Measurements from ENCODE around the gene RELCH.

GRCh38 chr18:62339106-62339988, 152.3 kb downstream of the RELCH start:
- TF ChIP-seq, protein P1, sequence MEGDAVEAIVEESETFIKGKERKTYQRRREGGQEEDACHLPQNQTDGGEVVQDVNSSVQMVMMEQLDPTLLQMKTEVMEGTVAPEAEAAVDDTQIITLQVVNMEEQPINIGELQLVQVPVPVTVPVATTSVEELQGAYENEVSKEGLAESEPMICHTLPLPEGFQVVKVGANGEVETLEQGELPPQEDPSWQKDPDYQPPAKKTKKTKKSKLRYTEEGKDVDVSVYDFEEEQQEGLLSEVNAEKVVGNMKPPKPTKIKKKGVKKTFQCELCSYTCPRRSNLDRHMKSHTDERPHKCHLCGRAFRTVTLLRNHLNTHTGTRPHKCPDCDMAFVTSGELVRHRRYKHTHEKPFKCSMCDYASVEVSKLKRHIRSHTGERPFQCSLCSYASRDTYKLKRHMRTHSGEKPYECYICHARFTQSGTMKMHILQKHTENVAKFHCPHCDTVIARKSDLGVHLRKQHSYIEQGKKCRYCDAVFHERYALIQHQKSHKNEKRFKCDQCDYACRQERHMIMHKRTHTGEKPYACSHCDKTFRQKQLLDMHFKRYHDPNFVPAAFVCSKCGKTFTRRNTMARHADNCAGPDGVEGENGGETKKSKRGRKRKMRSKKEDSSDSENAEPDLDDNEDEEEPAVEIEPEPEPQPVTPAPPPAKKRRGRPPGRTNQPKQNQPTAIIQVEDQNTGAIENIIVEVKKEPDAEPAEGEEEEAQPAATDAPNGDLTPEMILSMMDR (IDR thresholded peaks at IDR 0.05; ENCODE audit: insufficient read depth, low read depth, low read length) = no peak
- TF ChIP-seq EZH2 (IDR thresholded peaks at IDR 0.05; ENCODE audit: insufficient read depth, low read length) = no peak

Data from astrocyte (in vitro differentiated cells and primary cell).